Spleen (tissue), 7 donors: Measurements from ENCODE around the gene ANAPC7.

ENCODE experiments used
- POLR2A ChIP-seq, 3 donors: fragments of 450-650 bp; IDR thresholded peaks; one replicate each; pipeline ENCODE4 v1.5.1; 2017; ENCODE audit warnings: antibody characterized with exemption in 3 of 3, mild to moderate bottlenecking in 1 of 3
- TF ChIP-seq, protein P1 (sequence below), 11 experiments: fragments of 200-600 bp in 7 of 11; fragments of 450-650 bp in 4 of 11; sonication (generic) in 4 of 11; IDR thresholded peaks in 8 of 11; conservative IDR thresholded peaks in 3 of 11; 1 replicate in 7 of 11; 2 replicates in 4 of 11; pipeline versions ENCODE4 v1.4.0 to v1.8.0; 2016 to 2021; ENCODE audit warnings: antibody characterized with exemption in 11 of 11, inconsistent platforms in 4 of 11, mild to moderate bottlenecking in 1 of 11
- donor health status: DM: no; HTN: no; CAD: no; lungs with moderate emphysema.
- donor health status: DM: no; HTN: no; CAD: no.
- donor health status: DM: no; HTN: no; CAD: no.

DNA sequence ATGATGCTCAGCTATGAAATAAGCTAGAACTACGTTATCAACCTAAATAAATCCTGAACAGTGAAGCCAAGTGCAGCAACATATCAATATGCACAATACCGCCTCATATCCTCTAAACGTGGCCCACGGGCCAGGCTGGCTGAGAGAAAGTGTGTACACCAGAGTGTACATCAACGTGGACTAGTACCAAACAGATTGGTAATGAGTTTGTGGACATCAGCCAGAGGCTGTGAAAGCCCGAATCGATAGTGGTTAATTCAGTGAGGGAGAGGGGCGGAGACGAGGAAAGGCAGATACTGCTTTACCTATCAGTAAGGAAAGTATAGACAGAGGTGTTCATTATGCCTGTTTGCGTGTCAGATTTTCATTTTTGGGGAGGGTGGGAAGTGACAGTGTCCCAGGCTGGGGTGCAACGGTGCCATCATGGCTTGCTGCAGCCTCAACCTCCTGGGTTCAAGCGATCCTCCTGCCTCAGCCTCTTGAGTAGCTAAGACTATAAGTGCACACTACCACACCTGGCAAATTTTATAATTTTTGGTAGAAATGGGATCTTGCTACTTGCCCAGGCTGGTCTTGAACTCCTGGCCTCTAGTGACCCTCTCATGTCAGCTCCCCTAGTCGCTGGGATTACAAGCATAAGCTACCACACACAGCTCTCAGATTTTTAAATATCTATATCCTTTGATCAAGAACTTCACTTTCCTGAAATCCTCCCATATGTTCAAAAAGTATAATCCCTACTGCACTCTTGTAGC, 50.1 kb downstream of the ANAPC7 start:
- TF ChIP-seq POLR2A (IDR thresholded peaks at IDR 0.05) = no peak
- TF ChIP-seq, protein P1, sequence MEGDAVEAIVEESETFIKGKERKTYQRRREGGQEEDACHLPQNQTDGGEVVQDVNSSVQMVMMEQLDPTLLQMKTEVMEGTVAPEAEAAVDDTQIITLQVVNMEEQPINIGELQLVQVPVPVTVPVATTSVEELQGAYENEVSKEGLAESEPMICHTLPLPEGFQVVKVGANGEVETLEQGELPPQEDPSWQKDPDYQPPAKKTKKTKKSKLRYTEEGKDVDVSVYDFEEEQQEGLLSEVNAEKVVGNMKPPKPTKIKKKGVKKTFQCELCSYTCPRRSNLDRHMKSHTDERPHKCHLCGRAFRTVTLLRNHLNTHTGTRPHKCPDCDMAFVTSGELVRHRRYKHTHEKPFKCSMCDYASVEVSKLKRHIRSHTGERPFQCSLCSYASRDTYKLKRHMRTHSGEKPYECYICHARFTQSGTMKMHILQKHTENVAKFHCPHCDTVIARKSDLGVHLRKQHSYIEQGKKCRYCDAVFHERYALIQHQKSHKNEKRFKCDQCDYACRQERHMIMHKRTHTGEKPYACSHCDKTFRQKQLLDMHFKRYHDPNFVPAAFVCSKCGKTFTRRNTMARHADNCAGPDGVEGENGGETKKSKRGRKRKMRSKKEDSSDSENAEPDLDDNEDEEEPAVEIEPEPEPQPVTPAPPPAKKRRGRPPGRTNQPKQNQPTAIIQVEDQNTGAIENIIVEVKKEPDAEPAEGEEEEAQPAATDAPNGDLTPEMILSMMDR (IDR thresholded peaks at IDR 0.05 in 8 of 11, conservative IDR thresholded peaks at IDR 0.05 in 3 of 11) = no peak
